Stomach smooth muscle (tissue), 2 donors: Measurements from ENCODE around the gene ZNF385B.

ENCODE experiments used
- H3K27ac ChIP-seq: one replicate; pipeline ENCODE4 v1.7.0; 2013; ENCODE audit warnings: mild to moderate bottlenecking, low read length, inconsistent platforms
- H3K27me3 ChIP-seq, 2 donors: one replicate each; pipeline ENCODE4 v1.7.0; 2013; ENCODE audit warnings: low read length in 2 of 2; ENCODE audit not compliant: insufficient read depth in 2 of 2, control insufficient read depth in 1 of 2
- H3K36me3 ChIP-seq, 2 donors: one replicate each; pipeline ENCODE4 v1.7.0; 2013; ENCODE audit warnings: low read length in 2 of 2; ENCODE audit not compliant: control insufficient read depth in 2 of 2, insufficient read depth in 2 of 2
- H3K4me1 ChIP-seq: one replicate; pipeline ENCODE4 v1.7.0; 2013; ENCODE audit warnings: low read length; ENCODE audit not compliant: control insufficient read depth, insufficient read depth
- H3K4me3 ChIP-seq, 2 donors: one replicate each; pipeline ENCODE4 v1.7.0; 2013; ENCODE audit warnings: low read length in 2 of 2
- H3K9ac ChIP-seq, 2 donors: one replicate each; pipeline ENCODE4 v1.7.0; 2013; ENCODE audit warnings: low read length in 2 of 2, mild to moderate bottlenecking in 1 of 2
- H3K9me3 ChIP-seq, 2 donors: one replicate each; pipeline ENCODE4 v1.7.0; 2013; ENCODE audit warnings: low read length in 2 of 2; ENCODE audit not compliant: control insufficient read depth in 2 of 2
- donor health status: healthy.
- donor health status: Pancreatic carcinoma.

The ZNF385B gene

DNA sequence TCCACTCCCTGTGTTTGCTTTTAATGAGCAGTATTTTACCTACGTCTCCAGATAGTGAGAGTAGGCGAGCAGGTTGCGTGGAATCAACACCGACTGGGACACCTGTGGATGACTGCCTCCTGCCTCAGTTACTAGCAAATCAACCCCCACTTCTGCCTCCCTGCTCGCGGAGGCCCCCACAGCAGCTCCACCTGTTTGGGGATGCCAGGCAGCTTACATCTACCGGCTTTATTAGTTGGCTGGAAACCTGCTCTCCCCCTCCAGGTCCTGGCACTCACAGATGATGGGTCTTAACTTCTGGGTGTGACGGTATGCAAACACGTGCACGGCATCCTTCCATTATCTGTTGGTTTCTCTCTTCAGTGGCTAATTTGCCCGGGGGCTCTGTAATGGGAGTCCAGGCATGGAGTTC lies 432.3 kb downstream of the ZNF385B start:
- Histone ChIP-seq H3K27me3 (peaks cover 0 to 3% of the 10 kb centered on the region in 2 donors), H3K9me3 (no peaks in the 10 kb centered on the region), H3K27ac (no peak overlapping the region), H3K9ac (no peak overlapping the region), H3K36me3 (no peaks in the 10 kb centered on the region), H3K4me3 (peak overlapping the region in 1 of 2 donors; percentile 24), H3K4me1 (peaks cover 4% of the 10 kb centered on the region)

DNA sequence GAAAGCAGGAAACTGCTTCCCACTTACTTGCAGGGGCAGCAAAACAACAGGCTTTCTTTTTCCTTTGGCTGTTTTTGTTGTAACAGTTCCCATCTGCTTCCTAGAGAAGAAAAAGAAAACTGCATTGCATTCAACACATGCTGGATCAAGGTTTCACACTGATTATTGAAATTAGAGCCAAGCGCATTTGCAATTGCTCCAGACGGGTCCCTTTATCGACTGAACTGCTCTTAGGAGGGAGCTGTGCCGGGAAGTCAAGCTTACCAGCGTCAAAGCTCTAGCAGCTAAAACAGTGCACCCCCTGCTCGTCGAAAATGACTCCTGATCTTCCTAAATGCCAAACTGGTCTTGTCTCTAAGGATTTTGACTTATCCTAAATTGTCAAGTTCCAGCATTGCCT lies 432.8 kb downstream of the ZNF385B start:
- H3K9me3 ChIP-seq = no peaks in the 10 kb centered on the region
- peaks cover 0 to 3% of the 10 kb centered on the region in 2 donors for H3K27me3 ChIP-seq
- peaks cover 4% of the 10 kb centered on the region for H3K4me1 ChIP-seq
- H3K27ac ChIP-seq = no peak overlapping the region
- peak overlapping the region in 1 of 2 donors; percentile 17 for H3K4me3 ChIP-seq
- no peak overlapping the region for H3K9ac ChIP-seq
- no peaks in the 10 kb centered on the region for H3K36me3 ChIP-seq

DNA sequence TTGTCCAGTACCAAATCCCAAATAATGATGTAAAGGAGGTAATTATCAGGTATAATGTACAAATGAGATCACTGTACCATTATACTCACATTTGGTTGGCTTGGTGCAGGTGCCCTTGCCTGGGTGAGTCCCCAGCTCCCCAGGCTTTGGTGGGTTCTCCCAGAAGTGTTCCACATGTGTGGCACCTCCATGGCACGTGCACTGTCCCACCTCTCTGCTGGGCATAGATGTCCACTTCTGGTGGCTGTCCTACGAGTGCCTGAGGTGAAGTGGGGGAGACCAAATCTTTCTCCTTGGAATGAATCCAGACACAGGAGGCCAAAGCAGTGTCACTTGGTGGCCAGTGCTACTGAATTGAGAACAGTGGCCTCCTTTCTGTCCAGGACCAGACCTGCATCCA lies 434.3 kb downstream of the ZNF385B start:
- no peak overlapping the region for H3K4me3 ChIP-seq
- H3K4me1 ChIP-seq = peaks cover 4% of the 10 kb centered on the region
- H3K36me3 ChIP-seq = no peaks in the 10 kb centered on the region
- H3K27me3 ChIP-seq = peaks cover 0 to 3% of the 10 kb centered on the region in 2 donors
- no peaks in the 10 kb centered on the region for H3K9me3 ChIP-seq
- no peak overlapping the region for H3K27ac ChIP-seq
- H3K9ac ChIP-seq = no peak overlapping the region

DNA sequence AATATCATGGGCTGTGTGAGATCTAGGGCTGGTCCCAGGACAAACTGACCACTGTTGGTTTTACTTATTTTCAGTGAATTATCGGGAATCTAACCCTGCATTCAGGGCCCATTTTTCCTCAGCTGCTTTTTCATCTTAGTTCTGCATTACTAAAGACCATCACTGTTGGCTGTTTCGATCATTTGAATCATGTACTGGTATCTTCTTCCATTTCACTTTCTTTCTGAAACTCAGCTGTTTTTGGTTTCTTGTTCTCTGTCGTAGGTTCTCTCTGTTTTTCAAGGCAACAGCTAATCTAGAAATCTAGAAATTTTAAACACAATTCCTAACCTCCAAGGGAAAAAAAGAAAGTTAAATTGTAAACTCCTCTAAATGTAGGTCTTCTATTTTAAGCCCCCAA lies 436.8 kb downstream of the ZNF385B start:
- Histone ChIP-seq H3K4me1 (peaks cover 4% of the 10 kb centered on the region), H3K27me3 (peaks cover 0 to 3% of the 10 kb centered on the region in 2 donors), H3K36me3 (no peaks in the 10 kb centered on the region), H3K9ac (no peak overlapping the region), H3K27ac (no peak overlapping the region), H3K9me3 (no peaks in the 10 kb centered on the region), H3K4me3 (no peak overlapping the region)

DNA sequence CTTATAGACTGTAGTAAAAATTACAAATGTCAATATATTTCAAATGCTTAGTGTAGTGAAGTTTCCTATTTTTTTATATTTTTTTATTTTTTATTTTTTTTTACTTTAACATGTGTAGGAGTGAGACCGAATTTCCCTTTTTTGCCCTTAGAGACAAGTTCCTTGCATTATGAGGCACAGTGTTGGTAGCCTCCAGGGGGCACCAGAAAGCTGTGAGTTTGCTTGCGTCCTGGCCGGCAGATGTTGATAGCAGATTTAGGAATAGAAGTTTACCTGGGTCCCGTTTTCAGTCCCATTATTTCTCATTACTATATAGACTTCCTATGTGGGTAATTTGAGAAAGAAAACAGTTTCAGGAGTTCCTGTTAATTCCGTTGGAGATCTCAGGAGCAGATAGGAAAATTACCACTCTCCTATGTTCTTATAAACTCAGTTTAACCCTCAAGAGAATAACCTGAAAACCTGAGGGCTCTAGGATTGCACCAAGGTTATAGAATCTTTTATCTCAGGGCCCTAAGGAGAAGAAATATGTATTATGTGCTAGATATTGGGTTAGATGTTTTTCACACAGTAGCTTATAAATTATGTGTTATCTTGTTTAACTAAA lies 439.3 kb downstream of the ZNF385B start:
- no peak overlapping the region for H3K4me3 ChIP-seq
- no peak overlapping the region for H3K9ac ChIP-seq
- no peaks in the 10 kb centered on the region for H3K4me1 ChIP-seq

DNA sequence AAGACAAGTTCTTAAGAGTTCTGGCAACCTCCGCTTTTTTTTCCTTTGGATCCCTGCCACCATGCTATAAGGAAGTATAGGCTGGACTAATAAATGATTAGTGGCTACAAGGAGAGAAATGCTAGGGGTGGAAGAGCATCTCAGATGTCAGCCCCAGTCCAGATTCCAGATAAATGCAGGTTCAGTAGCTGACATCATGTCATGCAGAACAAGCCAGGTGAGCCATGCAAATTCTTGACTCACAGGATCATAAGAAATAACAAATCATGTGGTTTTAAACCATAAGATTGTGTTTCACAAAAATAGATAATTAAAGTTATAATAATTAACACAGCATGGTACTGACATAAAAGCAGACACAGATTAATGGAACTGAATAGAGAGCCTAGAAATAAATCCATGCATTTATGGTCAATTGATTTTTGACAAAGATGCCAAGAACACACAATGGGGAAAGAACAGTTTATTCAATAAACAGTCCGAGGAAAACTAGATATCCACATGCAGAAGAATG lies 443.9 kb downstream of the ZNF385B start:
- H3K27me3 ChIP-seq = no peaks in the 10 kb centered on the region
- H3K4me3 ChIP-seq = no peak overlapping the region
- H3K9me3 ChIP-seq = no peaks in the 10 kb centered on the region
- no peaks in the 10 kb centered on the region for H3K4me1 ChIP-seq
- no peak overlapping the region for H3K9ac ChIP-seq
- no peaks in the 10 kb centered on the region for H3K36me3 ChIP-seq
- H3K27ac ChIP-seq = no peak overlapping the region

More for the DNA sequence above, 439.3 kb downstream of the ZNF385B start:
- H3K36me3 ChIP-seq = no peaks in the 10 kb centered on the region
- H3K27ac ChIP-seq = no peak overlapping the region
- no peaks in the 10 kb centered on the region for H3K9me3 ChIP-seq
- no peaks in the 10 kb centered on the region for H3K27me3 ChIP-seq

DNA sequence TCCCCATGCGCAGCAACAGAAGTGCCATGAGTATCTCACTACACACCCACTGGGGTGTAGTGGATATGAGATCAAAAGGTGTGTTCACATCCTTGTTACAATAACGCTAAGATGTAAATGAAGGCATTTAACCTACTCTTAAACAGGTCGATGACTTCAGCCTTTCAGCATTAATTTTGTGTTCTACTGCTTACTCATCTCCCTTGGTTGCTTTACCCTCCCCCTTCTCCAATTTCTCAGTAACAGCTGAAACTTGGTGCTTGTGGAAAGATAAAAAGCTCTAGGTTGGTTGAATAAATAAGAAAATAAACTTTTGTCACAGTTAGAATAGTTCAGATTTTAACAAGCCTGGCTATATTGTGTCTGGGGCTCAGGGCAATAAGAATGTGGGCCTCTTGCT lies 449.3 kb downstream of the ZNF385B start:
- no peak overlapping the region for H3K9ac ChIP-seq
- H3K4me1 ChIP-seq = no peaks in the 10 kb centered on the region
- no peak overlapping the region for H3K27ac ChIP-seq
- H3K27me3 ChIP-seq = no peaks in the 10 kb centered on the region
- no peaks in the 10 kb centered on the region for H3K9me3 ChIP-seq
- no peak overlapping the region for H3K4me3 ChIP-seq
- no peaks in the 10 kb centered on the region for H3K36me3 ChIP-seq

DNA sequence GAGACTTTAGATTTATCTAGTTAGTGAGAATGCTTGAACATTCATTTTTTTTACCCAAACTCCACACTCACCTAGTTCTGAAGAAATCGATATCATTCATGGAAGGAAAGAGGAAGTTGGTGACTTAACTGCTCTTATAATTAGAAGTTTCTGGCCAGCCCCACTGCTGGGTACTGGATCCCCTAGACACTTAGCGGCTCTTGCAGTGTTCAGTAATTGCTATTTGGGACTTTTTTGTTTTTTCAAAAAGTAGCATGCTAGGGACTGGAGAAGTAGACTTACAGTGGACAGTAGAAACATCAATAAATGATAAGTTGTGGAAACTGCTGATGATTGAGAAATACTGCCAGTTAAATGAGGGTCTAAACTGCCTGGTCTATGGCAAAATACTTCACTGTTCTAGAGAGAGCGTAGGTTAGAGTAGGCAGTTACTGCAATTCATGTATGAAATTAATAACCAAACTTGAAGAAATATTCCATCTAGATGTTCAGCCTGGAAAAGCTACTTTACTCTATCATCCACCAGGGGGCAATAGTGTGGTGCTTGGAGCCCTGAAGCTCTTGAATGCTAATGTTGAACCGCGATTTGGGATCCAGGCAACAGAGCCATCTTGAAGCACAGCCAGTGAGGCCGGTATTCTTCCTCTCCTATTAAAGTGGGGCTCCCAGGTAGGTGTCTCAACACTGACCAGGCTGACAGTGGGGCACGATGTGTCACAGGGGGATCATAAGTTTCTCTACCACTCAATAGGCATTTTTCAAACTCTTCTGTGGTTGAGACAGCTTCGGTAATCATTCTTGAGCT lies 450.7 kb downstream of the ZNF385B start:
- Histone ChIP-seq H3K36me3 (no peaks in the 10 kb centered on the region), H3K9ac (no peak overlapping the region), H3K4me1 (no peaks in the 10 kb centered on the region), H3K4me3 (no peak overlapping the region), H3K27me3 (no peaks in the 10 kb centered on the region), H3K9me3 (no peaks in the 10 kb centered on the region), H3K27ac (no peak overlapping the region)

DNA sequence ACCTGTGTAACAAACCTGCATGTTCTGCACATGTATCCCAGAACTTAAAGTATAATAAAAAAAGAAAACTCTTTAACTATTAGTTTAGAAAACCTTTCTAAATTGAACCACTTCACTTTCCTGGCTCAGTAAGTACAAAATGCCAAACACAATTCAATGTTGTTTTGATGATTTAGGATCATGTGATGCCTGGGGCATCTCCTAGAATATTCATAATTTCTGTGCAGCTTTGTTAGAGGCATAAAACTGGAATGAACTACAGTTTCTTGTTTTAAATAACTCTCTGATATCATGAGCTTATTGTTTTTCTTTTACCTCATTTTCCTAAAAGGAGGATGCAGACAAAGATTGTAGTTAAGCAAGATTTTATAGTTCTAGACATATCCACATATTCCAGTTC lies 457.8 kb downstream of the ZNF385B start:
- no peaks in the 10 kb centered on the region for H3K9me3 ChIP-seq
- H3K36me3 ChIP-seq = no peaks in the 10 kb centered on the region
- H3K4me1 ChIP-seq = no peaks in the 10 kb centered on the region
- no peak overlapping the region for H3K4me3 ChIP-seq
- no peak overlapping the region for H3K27ac ChIP-seq
- no peaks in the 10 kb centered on the region for H3K27me3 ChIP-seq
- no peak overlapping the region for H3K9ac ChIP-seq

DNA sequence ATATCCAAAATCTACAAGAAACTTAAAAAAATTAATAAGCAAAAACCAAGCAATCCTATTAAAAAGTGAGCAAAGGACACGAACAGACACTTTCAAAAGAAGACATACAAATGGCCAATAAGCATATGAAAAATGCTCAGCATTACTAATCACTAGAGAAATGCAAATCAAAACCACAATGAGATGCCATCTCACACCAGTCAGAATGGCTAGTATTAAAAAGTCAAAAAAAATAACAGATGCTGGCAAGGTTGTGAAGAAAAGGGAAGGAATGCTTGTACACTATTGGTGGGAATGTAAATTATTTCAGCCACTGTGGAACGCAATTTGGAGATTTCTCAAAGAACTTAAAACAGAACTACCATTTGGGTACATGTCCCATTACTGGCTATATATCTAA lies 467.9 kb downstream of the ZNF385B start:
- Histone ChIP-seq H3K9ac (no peak overlapping the region), H3K4me1 (no peaks in the 10 kb centered on the region)

More for the DNA sequence above, 467.9 kb downstream of the ZNF385B start:
- Histone ChIP-seq H3K27me3 (no peaks in the 10 kb centered on the region), H3K4me3 (no peak overlapping the region), H3K36me3 (no peaks in the 10 kb centered on the region), H3K27ac (no peak overlapping the region), H3K9me3 (no peaks in the 10 kb centered on the region)
